ENCODE data around the gene NSUN2. TPM values are rescaled to one million over a fixed set of nuclear protein-coding genes. Genes with fewer than 3 reads are reported as not detected.
A peak's percentile ranks its signal among the peaks of the same experiment; 100 is the strongest.

NSUN2 gene
- polyA plus RNA-seq, 3 donors: 24.4 to 63.4 (median 25.6) TPM

DNA sequence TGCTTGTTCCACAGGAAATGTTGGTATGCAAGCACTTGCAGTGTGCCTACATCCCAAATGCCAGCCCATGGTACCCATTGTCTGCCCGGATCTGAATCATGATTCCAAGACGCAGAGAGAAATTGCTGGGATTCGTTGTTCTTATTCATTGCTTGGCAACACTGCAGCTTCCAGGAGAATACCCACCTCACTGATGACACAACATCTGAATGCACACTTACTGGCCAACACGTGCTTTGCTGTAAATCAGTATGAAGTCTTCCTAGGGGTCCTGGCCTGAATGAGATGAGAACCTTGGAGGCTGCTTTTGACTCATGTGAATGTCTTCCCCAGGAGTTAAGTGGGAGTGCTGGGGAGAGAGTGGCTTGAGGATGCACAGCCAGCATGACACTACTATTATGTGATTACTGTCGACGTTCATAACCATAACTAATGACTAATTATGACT lies 12.0 kb upstream of the NSUN2 start:
- no peak for TF ChIP-seq CTCF (IDR thresholded peaks at IDR 0.05)
- intact Hi-C loops (cut with micrococcal nuclease): loop anchor here in 1 of 2 donors (2.0 kb wide), 1 partner anchor 68 kb away; the partner anchor contains the start of gene TENT4A
- H3K79me2 ChIP-seq (ENCODE audit: insufficient read depth, low read length): peaks cover 62% of the 10 kb centered on the region
- H3K9me3 ChIP-seq (replicated peaks in 1 of 2; ENCODE audit: control insufficient read depth in 1 of 2, insufficient read depth in 1 of 2, low read length in 2 of 2): peaks cover 0 to 7% of the 10 kb centered on the region in 2 donors
- Mint-ChIP-seq H3K36me3 (peaks cover 37 to 64% of the 10 kb centered on the region in 2 donors), H3K4me1 (peaks cover 67% of the 10 kb centered on the region), H3K9me3 (peaks cover 0 to 6% (median 3%) of the 10 kb centered on the region in 7 donors), H3K27ac (peak overlapping the region; percentile 72 to 98 (median 93)), H3K27me3 (ENCODE audit: low read depth in 3 of 3) (peaks cover 0 to 1% (median 0%) of the 10 kb centered on the region in 3 donors), H3K4me3 (peak overlapping the region; percentile 62 to 64)
- H3K27me3 ChIP-seq (ENCODE audit: control insufficient read depth in 2 of 2, insufficient read depth in 2 of 2, low read length in 2 of 2): no peaks in the 10 kb centered on the region
- H2AFZ ChIP-seq (ENCODE audit: insufficient read depth, low read depth, low read length, poor library complexity, severe bottlenecking): no peak overlapping the region
- H3K4me2 ChIP-seq (replicated peaks; ENCODE audit: extremely low read depth, low read length, poor library complexity, severe bottlenecking): peak overlapping the region; percentile 10
- H3K27ac ChIP-seq (ENCODE audit: low read depth in 1 of 2, low read length in 2 of 2): peak overlapping the region; percentile 62 to 85
- H4K20me1 ChIP-seq (ENCODE audit: insufficient read depth, low read length): peaks cover 17% of the 10 kb centered on the region
- H3K4me3 ChIP-seq (replicated peaks in 1 of 3; ENCODE audit: low read depth in 2 of 3, low read length in 3 of 3): peak overlapping the region in 1 of 3 experiments; percentile 50
- peaks cover 39 to 49% of the 10 kb centered on the region in 2 donors for H3K4me1 ChIP-seq (ENCODE audit: control insufficient read depth in 1 of 2, insufficient read depth in 2 of 2, low read length in 2 of 2)
- WGBS (ENCODE audit: insufficient coverage): 100% methylated on average over 1 of the region's 6 CpGs
- peak overlapping the region; percentile 49 for H3K9ac ChIP-seq (ENCODE audit: insufficient read depth, low read length, poor library complexity, severe bottlenecking)
- peaks cover 2 to 21% of the 10 kb centered on the region in 2 donors for H3K36me3 ChIP-seq (replicated peaks in 1 of 2; ENCODE audit: control insufficient read depth in 1 of 2, insufficient read depth in 2 of 2, low read length in 2 of 2)
- DNase-seq: peak in 1 of 3 donors; percentile 54

- H3K9ac ChIP-seq (ENCODE audit: insufficient read depth, low read length, poor library complexity, severe bottlenecking): no peak overlapping the region
- H3K79me2 ChIP-seq (ENCODE audit: insufficient read depth, low read length): peaks cover 68% of the 10 kb centered on the region
- H3K4me2 ChIP-seq (replicated peaks; ENCODE audit: extremely low read depth, low read length, poor library complexity, severe bottlenecking): no peak overlapping the region
- Mint-ChIP-seq H3K4me3 (no peak overlapping the region), H3K27ac (peak overlapping the region in 1 of 7 donors; percentile 9), H3K9me3 (peaks cover 0 to 6% (median 0%) of the 10 kb centered on the region in 7 donors), H3K4me1 (peaks cover 57% of the 10 kb centered on the region), H3K27me3 (ENCODE audit: low read depth in 3 of 3) (peaks cover 0 to 2% (median 1%) of the 10 kb centered on the region in 3 donors), H3K36me3 (peaks cover 42 to 51% of the 10 kb centered on the region in 2 donors)
- H3K4me1 ChIP-seq (ENCODE audit: control insufficient read depth in 1 of 2, insufficient read depth in 2 of 2, low read length in 2 of 2): peaks cover 35 to 47% of the 10 kb centered on the region in 2 donors
- no peaks in the 10 kb centered on the region for H3K27me3 ChIP-seq (ENCODE audit: control insufficient read depth in 2 of 2, insufficient read depth in 2 of 2, low read length in 2 of 2)
- peaks cover 2 to 25% of the 10 kb centered on the region in 2 donors for H3K36me3 ChIP-seq (replicated peaks in 1 of 2; ENCODE audit: control insufficient read depth in 1 of 2, insufficient read depth in 2 of 2, low read length in 2 of 2)
- TF ChIP-seq CTCF (IDR thresholded peaks at IDR 0.05): no peak
- intact Hi-C loops (cut with micrococcal nuclease): no loop called here
- no peak overlapping the region for H3K4me3 ChIP-seq (replicated peaks in 1 of 3; ENCODE audit: low read depth in 2 of 3, low read length in 3 of 3)
- H3K27ac ChIP-seq (ENCODE audit: low read depth in 1 of 2, low read length in 2 of 2): no peak overlapping the region
- H3K9me3 ChIP-seq (replicated peaks in 1 of 2; ENCODE audit: control insufficient read depth in 1 of 2, insufficient read depth in 1 of 2, low read length in 2 of 2): no peaks in the 10 kb centered on the region
- no CpG with 5 or more reads among the region's 1 CpG for WGBS (ENCODE audit: insufficient coverage)
- H4K20me1 ChIP-seq (ENCODE audit: insufficient read depth, low read length): peaks cover 37% of the 10 kb centered on the region
- no peak overlapping the region for H2AFZ ChIP-seq (ENCODE audit: insufficient read depth, low read depth, low read length, poor library complexity, severe bottlenecking)
- no peak for DNase-seq
Observed at GRCh38 chr5:6642655-6643054, 9.8 kb upstream of the NSUN2 start.

Measured in CD14-positive monocyte (primary cell).